HG03571 (cell line): ENCODE measurements around the gene TLCD1.
A peak's percentile ranks its signal among the peaks of the same experiment; 100 is the strongest.

Experiments used
- ATAC-seq: cut with Tn5 transposase; IDR thresholded peaks from one replicate; pipeline ENCODE4 v1.9.1; 2021; ENCODE audit not compliant: unreplicated experiment

Gene TLCD1

GRCh38 chr17:28726226-28726626, at the start of gene TLCD1:
TSS of gene TLCD1 (minus strand) at chr17:28726233. CDS start at chr17:28726097, 136 bp downstream.
- ATAC-seq, result no peak

- no peak for ATAC-seq
Observed at GRCh38 chr17:28774206-28774605, 48.2 kb upstream of the TLCD1 start.

- no peak for ATAC-seq
Observed at GRCh38 chr17:28773736-28774135, 47.7 kb upstream of the TLCD1 start.

GRCh38 chr17:28765038-28765437, 39.0 kb upstream of the TLCD1 start:
- no peak for ATAC-seq

- ATAC-seq, result no peak
Observed at GRCh38 chr17:28763804-28764266, 37.8 kb upstream of the TLCD1 start.

- no peak for ATAC-seq
Observed at GRCh38 chr17:28763137-28763799, 37.2 kb upstream of the TLCD1 start.

GRCh38 chr17:28760601-28761562, 34.8 kb upstream of the TLCD1 start:
- no peak for ATAC-seq

GRCh38 chr17:28759256-28759865, 33.3 kb upstream of the TLCD1 start:
- ATAC-seq, result no peak

GRCh38 chr17:28758411-28759121, 32.5 kb upstream of the TLCD1 start:
- ATAC-seq, result no peak

- no peak for ATAC-seq
Observed at GRCh38 chr17:28756049-28756804, 30.2 kb upstream of the TLCD1 start.

- ATAC-seq, result no peak
Observed at GRCh38 chr17:28755486-28755885, 29.5 kb upstream of the TLCD1 start.

GRCh38 chr17:28751600-28752366, 25.8 kb upstream of the TLCD1 start:
- no peak for ATAC-seq

GRCh38 chr17:28750178-28751047, 24.4 kb upstream of the TLCD1 start:
- peak; percentile 54 for ATAC-seq

- ATAC-seq, result no peak
Observed at GRCh38 chr17:28749516-28750177, 23.6 kb upstream of the TLCD1 start.

- ATAC-seq, result no peak
Observed at GRCh38 chr17:28748852-28749515, 23.0 kb upstream of the TLCD1 start.

- no peak for ATAC-seq
Observed at GRCh38 chr17:28747801-28748750, 22.0 kb upstream of the TLCD1 start.
